H9 (cell line): Measurements from ENCODE around the gene OS9. TPM values are rescaled to one million over a fixed set of nuclear protein-coding genes. Genes with fewer than 3 reads are reported as not detected.

Source experiments
- DNase-seq: peaks from one replicate; pipeline ENCODE4 v3.0.0-alpha.2; 2017
- H2AFZ ChIP-seq: one replicate; pipeline ENCODE4 v1.6.1; 2013; ENCODE audit warnings: mild to moderate bottlenecking, low read length, control low read depth, moderate library complexity
- H2AK5ac ChIP-seq: 2 replicates; pipeline ENCODE4 v1.6.1; 2013; ENCODE audit warnings: low read length, control low read depth, mixed read lengths; ENCODE audit not compliant: insufficient read length
- H2BK120ac ChIP-seq: one replicate; pipeline ENCODE4 v1.6.1; 2013; ENCODE audit warnings: low read depth, mild to moderate bottlenecking, low read length, control low read depth, inconsistent platforms; ENCODE audit not compliant: poor library complexity, severe bottlenecking
- H2BK12ac ChIP-seq: 2 replicates; pipeline ENCODE4 v1.6.1; 2013; ENCODE audit warnings: low read length, control low read depth, mixed read lengths, low read depth; ENCODE audit not compliant: insufficient read length
- H2BK15ac ChIP-seq: 2 replicates; pipeline ENCODE4 v1.6.1; 2013; ENCODE audit warnings: low read depth, low read length, control low read depth
- H2BK20ac ChIP-seq: one replicate; pipeline ENCODE4 v1.6.1; 2013; ENCODE audit warnings: low read depth, mild to moderate bottlenecking, low read length, control low read depth, inconsistent platforms; ENCODE audit not compliant: poor library complexity, severe bottlenecking
- H2BK5ac ChIP-seq: 2 replicates; pipeline ENCODE4 v1.6.1; 2013; ENCODE audit warnings: low read length, control low read depth, mixed read lengths; ENCODE audit not compliant: insufficient read length
- H3K14ac ChIP-seq: 2 replicates; pipeline ENCODE4 v1.6.1; 2013; ENCODE audit warnings: low read length, control low read depth; ENCODE audit not compliant: insufficient read depth
- H3K18ac ChIP-seq: 2 replicates; pipeline ENCODE4 v1.6.1; 2013; ENCODE audit warnings: low read depth, mild to moderate bottlenecking, mixed read lengths, low read length, control low read depth; ENCODE audit not compliant: insufficient read length
- H3K23ac ChIP-seq: 2 replicates; pipeline ENCODE4 v1.6.1; 2013; ENCODE audit warnings: low read length, control low read depth, mixed read lengths, low read depth; ENCODE audit not compliant: insufficient read length
- H3K23me2 ChIP-seq: 2 replicates; pipeline ENCODE4 v1.6.1; 2013; ENCODE audit warnings: low read depth, mild to moderate bottlenecking, mixed read lengths, low read length, control low read depth; ENCODE audit not compliant: insufficient read length, poor library complexity, severe bottlenecking
- H3K27ac ChIP-seq: 2 replicates; pipeline ENCODE4 v1.5.1; 2013; ENCODE audit warnings: low read length, control low read depth, mixed read lengths, low read depth; ENCODE audit not compliant: insufficient read length
- H3K27me3 ChIP-seq: 2 replicates; pipeline ENCODE4 v1.6.1; 2013; ENCODE audit warnings: low read length, control low read depth, inconsistent platforms; ENCODE audit not compliant: insufficient read depth
- H3K4ac ChIP-seq: 2 replicates; pipeline ENCODE4 v1.6.1; 2013; ENCODE audit warnings: low read depth, mild to moderate bottlenecking, control low read depth, inconsistent platforms, low read length, moderate library complexity
- H3K4me1 ChIP-seq: 2 replicates; pipeline ENCODE4 v1.6.1; 2013; ENCODE audit warnings: low read length, control low read depth, inconsistent platforms; ENCODE audit not compliant: insufficient read depth
- H3K4me2 ChIP-seq: 2 replicates; pipeline ENCODE4 v1.6.1; 2013; ENCODE audit warnings: low read length, control low read depth, mixed read lengths; ENCODE audit not compliant: insufficient read length, insufficient read depth
- H3K56ac ChIP-seq: 2 replicates; pipeline ENCODE4 v1.6.1; 2013; ENCODE audit warnings: low read depth, mild to moderate bottlenecking, mixed read lengths, low read length, control low read depth; ENCODE audit not compliant: insufficient read length
- H3K79me1 ChIP-seq: 2 replicates; pipeline ENCODE4 v1.6.1; 2013; ENCODE audit warnings: low read depth, mild to moderate bottlenecking, moderate library complexity, low read length, control low read depth, inconsistent platforms; ENCODE audit not compliant: insufficient read depth, poor library complexity, severe bottlenecking
- H3K79me2 ChIP-seq: 2 replicates; pipeline ENCODE4 v1.6.1; 2013; ENCODE audit warnings: low read length, control low read depth, inconsistent platforms; ENCODE audit not compliant: insufficient read depth
- H3K9ac ChIP-seq: 2 replicates; pipeline ENCODE4 v1.6.1; 2013; ENCODE audit warnings: low read length, control low read depth, mixed read lengths; ENCODE audit not compliant: insufficient read length; ENCODE audit errors: extremely low read depth
- H3K9me3 ChIP-seq: one replicate; pipeline ENCODE4 v1.6.1; 2013; ENCODE audit warnings: low read depth, low read length, inconsistent platforms; ENCODE audit not compliant: control insufficient read depth
- H3T11ph ChIP-seq: one replicate; pipeline ENCODE4 v1.6.1; 2013; ENCODE audit warnings: mild to moderate bottlenecking, low read length, control low read depth, inconsistent platforms
- H4K20me1 ChIP-seq: one replicate; pipeline ENCODE4 v1.6.1; 2013; ENCODE audit not compliant: control insufficient read depth, insufficient read length, insufficient read depth
- H4K5ac ChIP-seq: 2 replicates; pipeline ENCODE4 v1.6.1; 2013; ENCODE audit warnings: low read depth, mild to moderate bottlenecking, mixed read lengths, low read length, control low read depth; ENCODE audit not compliant: insufficient read length
- H4K8ac ChIP-seq: replicated peaks from 2 replicates; pipeline ENCODE4 v1.6.1; 2013; ENCODE audit warnings: low read length, control low read depth, mixed read lengths, low read depth; ENCODE audit not compliant: insufficient read length
- H4K91ac ChIP-seq: 2 replicates; pipeline ENCODE4 v1.6.1; 2013; ENCODE audit warnings: low read depth, mild to moderate bottlenecking, moderate library complexity, mixed read lengths, low read length, control low read depth; ENCODE audit not compliant: insufficient read length
- H3K27ac Mint-ChIP-seq, 3 experiments: 2 replicates in 2 of 3; 3 replicates in 1 of 3; pipeline ENCODE4 v1.8.0; 2020 to 2021; ENCODE audit warnings: mixed read lengths in 3 of 3, mild to moderate bottlenecking in 1 of 3, moderate library complexity in 1 of 3
- H3K27me3 Mint-ChIP-seq: 2 replicates; pipeline ENCODE4 v1.8.0; 2021; ENCODE audit warnings: low read depth, mild to moderate bottlenecking, moderate library complexity, mixed read lengths
- H3K36me3 Mint-ChIP-seq, 3 experiments: 2 replicates in 2 of 3; 3 replicates in 1 of 3; pipeline ENCODE4 v1.8.0; 2020 to 2021; ENCODE audit warnings: low read depth in 3 of 3, mixed read lengths in 3 of 3; ENCODE audit not compliant: insufficient read depth in 1 of 3
- H3K4me1 Mint-ChIP-seq, 2 experiments: 2 replicates each; pipeline ENCODE4 v1.8.0; 2020; ENCODE audit warnings: mixed read lengths in 2 of 2
- H3K4me3 Mint-ChIP-seq, 2 experiments: 2 replicates in 1 of 2; 3 replicates in 1 of 2; pipeline ENCODE4 v1.8.0; 2020 to 2021; ENCODE audit warnings: mild to moderate bottlenecking in 2 of 2, mixed read lengths in 2 of 2, moderate library complexity in 1 of 2
- H3K9me3 Mint-ChIP-seq, 2 experiments: 2 replicates in 1 of 2; 3 replicates in 1 of 2; pipeline ENCODE4 v1.8.0; 2020; ENCODE audit warnings: mild to moderate bottlenecking in 2 of 2, mixed read lengths in 2 of 2, moderate library complexity in 1 of 2
- WGBS: extraction: QIAGEN DNeasy Blood & Tissue Kit; methylation state at CpG from one replicate; pipeline ENCODE4 v1.1.7; 2013; ENCODE audit warnings: missing lambda C conversion rate, low lambda C conversion rate, mixed read lengths; ENCODE audit not compliant: insufficient read length; ENCODE audit errors: extremely low coverage; 5-methylcytosine and 5-hydroxymethylcytosine counted together
- total RNA-seq: library from RNA; stranded (reverse); gene quantifications from 2 replicates; pipeline ENCODE4 v1.2.1, GENCODE V29; 2021
- TF ChIP-seq, protein P1 (sequence below): fragments of 200-600 bp; sonication (generic); conservative IDR thresholded peaks from 3 replicates; pipeline ENCODE4 v1.8.0; 2021; ENCODE audit warnings: antibody characterized with exemption, mild to moderate bottlenecking

Gene OS9
- total RNA-seq, 1 experiment from 2014 or later: 112 TPM

DNA sequence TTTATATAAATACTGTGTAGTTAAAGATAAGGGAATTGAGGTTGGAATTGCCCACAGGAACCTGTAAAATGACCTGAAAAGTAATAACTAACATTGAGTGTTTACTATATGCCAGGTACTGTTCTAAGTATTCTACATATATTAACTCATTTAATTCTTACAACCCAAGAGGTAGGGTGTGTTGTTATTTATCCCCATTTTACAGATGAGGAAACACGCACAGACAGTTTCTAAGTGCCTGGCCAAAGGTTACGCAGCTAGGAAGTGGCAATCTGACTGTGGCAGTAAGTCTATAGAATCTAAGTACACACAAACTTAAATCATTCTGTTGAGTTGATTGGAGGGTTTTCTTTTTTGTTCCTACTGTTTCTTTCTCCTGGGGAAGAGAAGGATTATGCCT, 49.8 kb downstream of the OS9 start:
- H3K4me1 Mint-ChIP-seq: peaks cover 22 to 24% of the 10 kb centered on the region in 2 experiments
- no peak overlapping the region; a peak in 2 of 7 replicates for H3K27ac Mint-ChIP-seq
- Histone ChIP-seq H3K23me2 (peaks cover 7% of the 10 kb centered on the region), H3K9ac (no peak overlapping the region), H3K4ac (no peak overlapping the region), H2BK20ac (no peak overlapping the region), H3T11ph (no peak overlapping the region), H3K14ac (no peak overlapping the region), H3K56ac (no peak overlapping the region), H3K4me1 (peaks cover 2% of the 10 kb centered on the region; the same call in 1 of the 2 replicates), H2BK12ac (no peak overlapping the region), H2AFZ (no peak overlapping the region), H3K79me1 (no peaks in the 10 kb centered on the region), H3K18ac (no peak overlapping the region), H3K27me3 (peaks cover 25% of the 10 kb centered on the region), H2AK5ac (no peak overlapping the region), H4K8ac (no peak overlapping the region), H2BK5ac (no peak overlapping the region), H3K4me2 (no peak overlapping the region), H3K27ac (no peak overlapping the region), H3K9me3 (no peaks in the 10 kb centered on the region), H3K23ac (no peak overlapping the region), H4K91ac (no peak overlapping the region), H2BK120ac (no peak overlapping the region), H4K5ac (no peak overlapping the region), H4K20me1 (no peaks in the 10 kb centered on the region), H2BK15ac (no peak overlapping the region), H3K79me2 (no peaks in the 10 kb centered on the region)
- no peak overlapping the region; a peak in 2 of 5 replicates for H3K4me3 Mint-ChIP-seq
- TF ChIP-seq, protein P1, sequence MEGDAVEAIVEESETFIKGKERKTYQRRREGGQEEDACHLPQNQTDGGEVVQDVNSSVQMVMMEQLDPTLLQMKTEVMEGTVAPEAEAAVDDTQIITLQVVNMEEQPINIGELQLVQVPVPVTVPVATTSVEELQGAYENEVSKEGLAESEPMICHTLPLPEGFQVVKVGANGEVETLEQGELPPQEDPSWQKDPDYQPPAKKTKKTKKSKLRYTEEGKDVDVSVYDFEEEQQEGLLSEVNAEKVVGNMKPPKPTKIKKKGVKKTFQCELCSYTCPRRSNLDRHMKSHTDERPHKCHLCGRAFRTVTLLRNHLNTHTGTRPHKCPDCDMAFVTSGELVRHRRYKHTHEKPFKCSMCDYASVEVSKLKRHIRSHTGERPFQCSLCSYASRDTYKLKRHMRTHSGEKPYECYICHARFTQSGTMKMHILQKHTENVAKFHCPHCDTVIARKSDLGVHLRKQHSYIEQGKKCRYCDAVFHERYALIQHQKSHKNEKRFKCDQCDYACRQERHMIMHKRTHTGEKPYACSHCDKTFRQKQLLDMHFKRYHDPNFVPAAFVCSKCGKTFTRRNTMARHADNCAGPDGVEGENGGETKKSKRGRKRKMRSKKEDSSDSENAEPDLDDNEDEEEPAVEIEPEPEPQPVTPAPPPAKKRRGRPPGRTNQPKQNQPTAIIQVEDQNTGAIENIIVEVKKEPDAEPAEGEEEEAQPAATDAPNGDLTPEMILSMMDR: no peak
- no CpG with 5 or more reads among the region's 2 CpGs for WGBS
- no peaks in the 10 kb centered on the region for H3K9me3 Mint-ChIP-seq
- no peak for DNase-seq
- H3K27me3 Mint-ChIP-seq: peaks cover 46% of the 10 kb centered on the region
- peaks cover 9 to 32% (median 28%) of the 10 kb centered on the region in 3 experiments; a peak in 6 of 7 replicates for H3K36me3 Mint-ChIP-seq
